Thyroid gland (tissue), 4 donors: ENCODE data around the gene ZNF423. TPM values are rescaled to one million over a fixed set of nuclear protein-coding genes. Genes with fewer than 3 reads are reported as not detected.

Source experiments
- DNase-seq, 2 donors: peaks; one replicate each; pipeline ENCODE4 v3.0.0-alpha.2; 2019
- H3K27ac ChIP-seq, 3 donors: fragments of 200-600 bp; sonication (generic); 1 replicate in 2 of 3; 2 replicates in 1 of 3; pipeline ENCODE4 v1.5.1; 2016 to 2019; ENCODE audit warnings: mild to moderate bottlenecking in 1 of 3, moderate library complexity in 1 of 3
- H3K27me3 ChIP-seq: fragments of 200-600 bp; sonication (generic); one replicate; pipeline ENCODE4 v1.5.1; 2019
- H3K36me3 ChIP-seq, 2 donors: fragments of 200-600 bp; sonication (generic); one replicate each; pipeline ENCODE4 v1.5.1; 2016 to 2019
- H3K4me1 ChIP-seq, 2 donors: fragments of 200-600 bp; sonication (generic); one replicate each; pipeline ENCODE4 v1.5.1; 2017 to 2019
- H3K4me3 ChIP-seq, 3 donors: fragments of 200-600 bp; sonication (generic); replicated peaks in 1 of 3; 1 replicate in 2 of 3; 2 replicates in 1 of 3; pipeline ENCODE4 v1.5.1; 2016; ENCODE audit warnings: mild to moderate bottlenecking in 1 of 3
- H3K9me3 ChIP-seq: fragments of 200-600 bp; sonication (generic); one replicate; pipeline ENCODE4 v1.5.1; 2017
- CTCF ChIP-seq, 6 experiments: fragments of 200-600 bp in 3 of 6; fragments of 450-650 bp in 3 of 6; sonication (generic) in 3 of 6; IDR thresholded peaks; one replicate each; pipeline ENCODE4 v1.5.1; 2016 to 2019; ENCODE audit warnings: antibody characterized with exemption in 6 of 6, mild to moderate bottlenecking in 2 of 6, inconsistent platforms in 1 of 6, moderate library complexity in 1 of 6
- POLR2A ChIP-seq, 2 donors: fragments of 450-650 bp; IDR thresholded peaks; one replicate each; pipeline ENCODE4 v1.6.1; 2017; ENCODE audit warnings: antibody characterized with exemption in 2 of 2, mild to moderate bottlenecking in 2 of 2, moderate library complexity in 1 of 2
- WGBS, 2 donors: methylation state at CpG; one replicate each; pipeline ENCODE4 v1.1.5; 2017; 5-methylcytosine and 5-hydroxymethylcytosine counted together
- intact Hi-C: fragments of 100-400 bp; cut with DNase I; formaldehyde crosslinking; loops from one replicate; pipeline ENCODE4 v1.15.1; 2023
- small RNA-seq: library from RNA; depleted of rRNA; stranded (forward); fragments of <200 nt; gene quantifications from one replicate; pipeline ENCODE3, GENCODE V24; 2016
- total RNA-seq, 4 donors: library from RNA; depleted of rRNA; stranded (reverse); fragments of >200 nt; gene quantifications; one replicate each; pipeline ENCODE4 v1.2.3, GENCODE V29; 2016

ZNF423 gene
- total RNA-seq, 4 donors from 2014 or later: 7.4 to 10.0 (median 8.5) TPM

GRCh38 chr16:49439676-49440075, 416.2 kb downstream of the ZNF423 start:
- DNase-seq: no peak
- Histone ChIP-seq H3K36me3 (no peaks in the 10 kb centered on the region), H3K4me1 (no peaks in the 10 kb centered on the region), H3K9me3 (no peaks in the 10 kb centered on the region), H3K4me3 (no peak overlapping the region), H3K27me3 (no peaks in the 10 kb centered on the region), H3K27ac (no peak overlapping the region)
- WGBS, 2 donors: 81 to 92% methylated on average over 4 of the region's 4 CpGs
- intact Hi-C loops: no loop called here
- TF ChIP-seq CTCF (IDR thresholded peaks at IDR 0.05) (no peak), POLR2A (IDR thresholded peaks at IDR 0.05) (no peak)

DNA sequence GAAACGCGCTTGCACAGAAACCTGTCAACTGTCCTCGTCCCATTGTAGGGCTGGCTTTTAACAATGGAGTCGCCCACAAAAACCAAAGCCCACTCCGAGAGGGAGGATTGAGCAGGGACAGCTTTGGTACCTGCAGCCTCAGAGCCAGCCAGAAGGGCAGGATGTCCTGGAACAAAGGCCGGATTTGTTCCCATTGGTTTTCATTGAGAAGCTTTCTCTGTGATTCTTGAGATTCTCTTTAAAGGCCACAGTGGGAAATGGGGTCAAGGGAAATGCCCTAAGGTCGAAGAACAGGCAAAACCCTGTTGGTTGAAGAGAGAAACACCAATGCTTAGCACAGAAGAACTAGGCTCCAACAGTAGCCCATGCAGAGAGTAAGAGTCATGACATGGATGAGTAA, 416.9 kb downstream of the ZNF423 start:
- no peaks in the 10 kb centered on the region for H3K36me3 ChIP-seq
- DNase-seq: no peak
- WGBS, 2 donors: 79 to 80% methylated on average over 7 of the region's 7 CpGs
- TF ChIP-seq POLR2A (IDR thresholded peaks at IDR 0.05) (no peak), CTCF (IDR thresholded peaks at IDR 0.05) (no peak)
- intact Hi-C loops: no loop called here
- no peak overlapping the region for H3K4me3 ChIP-seq
- no peaks in the 10 kb centered on the region for H3K9me3 ChIP-seq
- H3K4me1 ChIP-seq: no peaks in the 10 kb centered on the region
- no peaks in the 10 kb centered on the region for H3K27me3 ChIP-seq
- H3K27ac ChIP-seq: no peak overlapping the region

Small RNAs within 50 kb of the gene (small RNA-seq; reads per million reads assigned to genes)
- gene MRPS21P7 (not detected), gene MRPS21P8 (not detected)

Other genes starting within 250 kb of the ZNF423 start
- gene CNEP1R1, start 169.1 kb upstream of the ZNF423 start, total RNA-seq: 10 to 100 TPM in 2 of 4 donors, 1 to 10 TPM in 2; 7.0 to 13.1 (median 10.8) TPM
- 10 to 100 TPM; 12.6 to 24.1 (median 17.9) TPM for gene HEATR3, start 209.9 kb upstream of the ZNF423 start, total RNA-seq